Caco-2 (cell line): Measurements from ENCODE around the gene AP3B2. TPM values are rescaled to one million over a fixed set of nuclear protein-coding genes. Genes with fewer than 3 reads are reported as not detected.

ENCODE experiments used
- BruUV-seq: library from RNA; stranded (reverse); fragments of 400-500 nt; replicated peaks from 2 replicates; lab custom pipeline; 2021; lab: Mats Ljungman, UMichigan
- CTCF ChIA-PET: fragments of 300-600 bp; sonication (Branson Sonifier 250); formaldehyde crosslinking; loops from one replicate; lab custom pipeline; 2022; ENCODE audit warnings: antibody characterized with exemption; lab: Charles Lee
- POLR2A ChIA-PET: fragments of 300-600 bp; sonication (Branson Sonifier 250); formaldehyde crosslinking; loops from one replicate; lab custom pipeline; 2022; ENCODE audit warnings: antibody characterized with exemption; lab: Charles Lee
- DNase-seq, 2 experiments: peaks; one replicate each; pipeline versions ENCODE4 v3.0.0 to v3.0.0-alpha.2; 2020 to 2022
- H3K27me3 ChIP-seq: replicated peaks from 2 replicates; pipeline ENCODE4 v1.6.0; 2011; ENCODE audit warnings: low read length; ENCODE audit not compliant: control insufficient read depth, insufficient read depth
- H3K36me3 ChIP-seq: 2 replicates; pipeline ENCODE4 v1.5.1; 2011; ENCODE audit warnings: low read length; ENCODE audit not compliant: control insufficient read depth, insufficient read depth
- H3K4me1 ChIP-seq: fragments of 250-450 bp; sonication (Bioruptor Pico); 2 replicates; pipeline ENCODE4 v1.5.1; 2020; ENCODE audit warnings: mild to moderate bottlenecking
- H3K4me3 ChIP-seq: 2 replicates; pipeline ENCODE4 v1.5.1; 2011; ENCODE audit warnings: low read depth, mild to moderate bottlenecking, control low read depth, low read length
- H3K9me3 ChIP-seq: fragments of 250-450 bp; sonication (Bioruptor Pico); 2 replicates; pipeline ENCODE4 v1.5.1; 2020; ENCODE audit warnings: mild to moderate bottlenecking, moderate library complexity
- H3K27ac Mint-ChIP-seq: one replicate; pipeline ENCODE4 v1.8.0; 2022; ENCODE audit warnings: mixed read lengths; ENCODE audit not compliant: unreplicated experiment
- H3K27me3 Mint-ChIP-seq: one replicate; pipeline ENCODE4 v1.8.0; 2022; ENCODE audit warnings: mixed read lengths; ENCODE audit not compliant: insufficient read depth, unreplicated experiment
- H3K36me3 Mint-ChIP-seq: one replicate; pipeline ENCODE4 v1.8.0; 2022; ENCODE audit warnings: mild to moderate bottlenecking, mixed read lengths; ENCODE audit not compliant: insufficient read depth, unreplicated experiment
- H3K4me1 Mint-ChIP-seq: one replicate; pipeline ENCODE4 v1.8.0; 2022; ENCODE audit warnings: low read depth, mixed read lengths; ENCODE audit not compliant: unreplicated experiment
- H3K4me3 Mint-ChIP-seq: one replicate; pipeline ENCODE4 v1.8.0; 2022; ENCODE audit warnings: mild to moderate bottlenecking, moderate library complexity, mixed read lengths; ENCODE audit not compliant: unreplicated experiment
- H3K9me3 Mint-ChIP-seq: one replicate; pipeline ENCODE4 v1.8.0; 2022; ENCODE audit warnings: mixed read lengths; ENCODE audit not compliant: unreplicated experiment
- intact Hi-C: fragments of 100-400 bp; cut with micrococcal nuclease; formaldehyde crosslinking; loops from one replicate; pipeline ENCODE4 v1.10.0; 2022; ENCODE audit not compliant: unreplicated experiment
- total RNA-seq: library from RNA; stranded (reverse); gene quantifications from 2 replicates; pipeline ENCODE4 v1.2.3, GENCODE V29; 2022
- TF ChIP-seq, protein P1 (sequence below), 2 experiments: fragments of 200-600 bp in 1 of 2; IDR thresholded peaks; 1 replicate in 1 of 2; 2 replicates in 1 of 2; pipeline versions ENCODE4 v1.5.1 to v1.8.0; 2011 to 2022; ENCODE audit warnings: antibody characterized with exemption in 1 of 2, control low read depth in 1 of 2, inconsistent platforms in 1 of 2, low read depth in 1 of 2, low read length in 1 of 2, mild to moderate bottlenecking in 1 of 2, moderate library complexity in 1 of 2; ENCODE audit not compliant: insufficient read depth in 1 of 2, severe bottlenecking in 1 of 2, unreplicated experiment in 1 of 2

Gene AP3B2
- total RNA-seq, 1 experiment from 2014 or later: 0.82 TPM

DNA sequence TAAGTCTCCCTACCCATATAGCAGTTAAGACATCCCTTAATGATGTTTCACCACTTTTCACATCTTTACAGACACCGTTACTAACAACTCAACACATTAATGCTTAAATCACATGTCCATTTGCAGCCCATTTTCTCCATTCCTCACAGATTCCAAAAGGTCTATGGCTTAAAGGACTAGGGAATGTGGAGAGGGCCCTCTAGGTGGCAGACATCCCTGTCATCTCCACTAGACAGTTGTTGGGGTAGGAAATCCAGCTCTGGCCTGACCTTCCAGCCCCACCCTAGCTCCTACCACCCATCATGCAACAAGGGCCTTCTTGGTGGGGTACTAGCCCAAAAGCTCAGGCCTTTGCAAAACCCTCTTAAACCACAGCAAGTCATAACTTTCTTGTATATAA lies 87.7 kb downstream of the AP3B2 start:
- H3K4me3 ChIP-seq: no peak overlapping the region
- TF ChIP-seq, protein P1, sequence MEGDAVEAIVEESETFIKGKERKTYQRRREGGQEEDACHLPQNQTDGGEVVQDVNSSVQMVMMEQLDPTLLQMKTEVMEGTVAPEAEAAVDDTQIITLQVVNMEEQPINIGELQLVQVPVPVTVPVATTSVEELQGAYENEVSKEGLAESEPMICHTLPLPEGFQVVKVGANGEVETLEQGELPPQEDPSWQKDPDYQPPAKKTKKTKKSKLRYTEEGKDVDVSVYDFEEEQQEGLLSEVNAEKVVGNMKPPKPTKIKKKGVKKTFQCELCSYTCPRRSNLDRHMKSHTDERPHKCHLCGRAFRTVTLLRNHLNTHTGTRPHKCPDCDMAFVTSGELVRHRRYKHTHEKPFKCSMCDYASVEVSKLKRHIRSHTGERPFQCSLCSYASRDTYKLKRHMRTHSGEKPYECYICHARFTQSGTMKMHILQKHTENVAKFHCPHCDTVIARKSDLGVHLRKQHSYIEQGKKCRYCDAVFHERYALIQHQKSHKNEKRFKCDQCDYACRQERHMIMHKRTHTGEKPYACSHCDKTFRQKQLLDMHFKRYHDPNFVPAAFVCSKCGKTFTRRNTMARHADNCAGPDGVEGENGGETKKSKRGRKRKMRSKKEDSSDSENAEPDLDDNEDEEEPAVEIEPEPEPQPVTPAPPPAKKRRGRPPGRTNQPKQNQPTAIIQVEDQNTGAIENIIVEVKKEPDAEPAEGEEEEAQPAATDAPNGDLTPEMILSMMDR (IDR thresholded peaks at IDR 0.05; ENCODE audit: insufficient read depth in 1 of 2, low read depth in 1 of 2, low read length in 1 of 2, severe bottlenecking in 1 of 2, unreplicated experiment in 1 of 2): no peak
- no peaks in the 10 kb centered on the region for H3K27me3 ChIP-seq
- Mint-ChIP-seq H3K9me3 (no peaks in the 10 kb centered on the region), H3K27ac (no peak overlapping the region), H3K4me1 (no peaks in the 10 kb centered on the region), H3K36me3 (no peaks in the 10 kb centered on the region), H3K27me3 (peaks cover 4% of the 10 kb centered on the region), H3K4me3 (no peak overlapping the region)
- no peaks in the 10 kb centered on the region for H3K4me1 ChIP-seq
- POLR2A ChIA-PET: no interaction called here
- DNase-seq: no peak
- CTCF ChIA-PET: interaction anchor here (0.7 kb wide), 1 partner anchor 89 kb away, joined by 3 read pairs; no protein-coding TSS in a partner anchor
- intact Hi-C loops: no loop called here
- no TSS peak for BruUV-seq
- H3K36me3 ChIP-seq: no peaks in the 10 kb centered on the region
- no peaks in the 10 kb centered on the region for H3K9me3 ChIP-seq

DNA sequence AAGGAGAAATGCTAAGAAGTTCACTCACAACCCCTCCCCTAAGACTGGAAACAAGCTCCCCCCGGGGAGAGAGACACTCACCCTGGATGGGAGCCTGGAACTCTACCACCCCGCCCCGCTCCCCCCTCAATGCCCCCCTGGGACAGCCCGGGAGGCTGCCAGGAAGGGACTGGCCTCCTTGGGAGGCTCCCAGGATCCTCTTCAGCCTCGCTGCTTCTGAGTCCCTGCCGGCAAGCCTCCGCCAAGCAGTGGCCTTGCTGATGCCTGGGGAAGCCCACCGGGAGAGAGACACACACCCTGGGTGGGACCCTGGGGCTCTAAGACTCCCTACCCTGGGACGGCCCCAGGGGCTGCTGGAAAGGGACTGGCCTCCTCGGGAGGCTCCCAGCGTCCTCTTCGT lies 95.9 kb downstream of the AP3B2 start:
- H3K4me3 Mint-ChIP-seq: no peak overlapping the region
- BruUV-seq: no TSS peak
- H3K27ac Mint-ChIP-seq: no peak overlapping the region
- intact Hi-C loops: no loop called here
- no peak overlapping the region for H3K4me3 ChIP-seq
- no peaks in the 10 kb centered on the region for H3K9me3 ChIP-seq
- TF ChIP-seq, protein P1 (IDR thresholded peaks at IDR 0.05; ENCODE audit: insufficient read depth in 1 of 2, low read depth in 1 of 2, low read length in 1 of 2, severe bottlenecking in 1 of 2, unreplicated experiment in 1 of 2): no peak
- H3K4me1 Mint-ChIP-seq: no peaks in the 10 kb centered on the region
- ChIA-PET POLR2A (no interaction called here), CTCF (no interaction called here)
- peaks cover 8% of the 10 kb centered on the region for H3K27me3 Mint-ChIP-seq
- DNase-seq: no peak
- H3K36me3 Mint-ChIP-seq: no peaks in the 10 kb centered on the region
- H3K36me3 ChIP-seq: no peaks in the 10 kb centered on the region
- no peaks in the 10 kb centered on the region for H3K27me3 ChIP-seq
- no peaks in the 10 kb centered on the region for H3K9me3 Mint-ChIP-seq
- no peaks in the 10 kb centered on the region for H3K4me1 ChIP-seq

DNA sequence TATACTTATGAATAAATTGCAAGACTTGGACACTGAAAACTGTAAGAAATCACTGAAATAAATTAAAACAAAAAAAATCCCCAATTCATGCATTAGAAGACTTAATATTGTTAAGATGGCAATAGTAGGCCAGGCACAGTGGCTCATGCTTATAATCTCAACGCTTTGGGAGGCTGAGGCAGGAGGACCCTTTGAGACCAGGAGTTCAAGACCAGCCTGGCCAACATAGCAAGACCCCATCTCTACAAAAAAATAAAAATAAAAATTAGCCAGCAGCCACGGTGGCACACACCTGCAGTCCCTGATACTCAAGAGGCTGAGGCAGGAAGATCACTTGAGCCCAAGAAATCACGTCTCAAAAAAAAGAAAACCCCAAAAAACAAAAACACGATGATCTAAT lies 98.3 kb downstream of the AP3B2 start:
- Histone ChIP-seq H3K4me1 (no peaks in the 10 kb centered on the region), H3K27me3 (no peaks in the 10 kb centered on the region), H3K36me3 (no peaks in the 10 kb centered on the region), H3K9me3 (no peaks in the 10 kb centered on the region), H3K4me3 (no peak overlapping the region)
- CTCF ChIA-PET: no interaction called here
- H3K27me3 Mint-ChIP-seq: peaks cover 4% of the 10 kb centered on the region
- POLR2A ChIA-PET: no interaction called here
- no peaks in the 10 kb centered on the region for H3K9me3 Mint-ChIP-seq
- H3K4me3 Mint-ChIP-seq: no peak overlapping the region
- H3K27ac Mint-ChIP-seq: no peak overlapping the region
- intact Hi-C loops: no loop called here
- no TSS peak for BruUV-seq
- H3K36me3 Mint-ChIP-seq: no peaks in the 10 kb centered on the region
- no peak for DNase-seq
- TF ChIP-seq, protein P1 (IDR thresholded peaks at IDR 0.05; ENCODE audit: insufficient read depth in 1 of 2, low read depth in 1 of 2, low read length in 1 of 2, severe bottlenecking in 1 of 2, unreplicated experiment in 1 of 2): no peak
- H3K4me1 Mint-ChIP-seq: no peaks in the 10 kb centered on the region

Other genes starting within 250 kb of the AP3B2 start
- 1,992 and 2,047 TPM in 2 replicates for gene RPS17, start 169.4 kb downstream of the AP3B2 start, total RNA-seq
- 0.82 and 1.6 TPM in 2 replicates for gene CPEB1, start 62.5 kb downstream of the AP3B2 start, total RNA-seq
- not detected in 2 replicates for gene FSD2, start 96.2 kb upstream of the AP3B2 start, total RNA-seq
- 7.4 and 7.8 TPM in 2 replicates for gene WHAMM, start 99.8 kb upstream of the AP3B2 start, total RNA-seq
- gene HOMER2, start 242.8 kb upstream of the AP3B2 start, total RNA-seq: 5.0 and 5.5 TPM in 2 replicates